ENCODE results near the gene HIPK4.

HIPK4 gene

GRCh38 chr19:40397568-40397906 lies 7.6 kb upstream of the HIPK4 start:
- TF ChIP-seq CTCF (IDR thresholded peaks at IDR 0.05), result no peak

GRCh38 chr19:40396886-40397567 lies 7.0 kb upstream of the HIPK4 start:
- TF ChIP-seq CTCF (IDR thresholded peaks at IDR 0.05), result no peak

GRCh38 chr19:40395956-40396355 lies 6.0 kb upstream of the HIPK4 start:
- TF ChIP-seq CTCF (IDR thresholded peaks at IDR 0.05), result no peak

GRCh38 chr19:40394816-40395210 lies 4.8 kb upstream of the HIPK4 start:
- no peak for TF ChIP-seq CTCF (IDR thresholded peaks at IDR 0.05)

- no peak for TF ChIP-seq CTCF (IDR thresholded peaks at IDR 0.05)
Measured at GRCh38 chr19:40393894-40394815, 4.2 kb upstream of the HIPK4 start.

GRCh38 chr19:40392894-40393517 lies 3.0 kb upstream of the HIPK4 start:
- peak; percentile 46 for TF ChIP-seq CTCF (IDR thresholded peaks at IDR 0.05)

GRCh38 chr19:40392123-40392522 lies 2.1 kb upstream of the HIPK4 start:
- TF ChIP-seq CTCF (IDR thresholded peaks at IDR 0.05), result no peak
